ENCODE data around the gene DCLK3. TPM values are rescaled to one million over a fixed set of nuclear protein-coding genes. Genes with fewer than 3 reads are reported as not detected.

DCLK3 gene
- total and polyA plus RNA-seq, 2 donors (not counting 1 experiment from before 2014, with no cell fraction given), result not detected

- Histone ChIP-seq H3K4me1 (ENCODE audit: control insufficient read depth in 2 of 2, insufficient read depth in 2 of 2, low read length in 2 of 2) (no peaks in the 10 kb centered on the region), H3K36me3 (replicated peaks in 1 of 2; ENCODE audit: control extremely low read depth in 1 of 2, control insufficient read depth in 1 of 2, extremely low read depth in 1 of 2, insufficient read depth in 2 of 2, low read length in 1 of 2) (no peaks in the 10 kb centered on the region), H4K20me1 (ENCODE audit: control insufficient read depth, insufficient read depth, low read length, poor library complexity, severe bottlenecking) (no peaks in the 10 kb centered on the region), H2AFZ (ENCODE audit: insufficient read depth, low read depth, low read length, poor library complexity, severe bottlenecking) (no peak overlapping the region), H3K9ac (ENCODE audit: low read length) (no peak overlapping the region), H3K4me2 (replicated peaks; ENCODE audit: low read depth, low read length, poor library complexity, severe bottlenecking) (no peak overlapping the region), H3K27me3 (replicated peaks in 1 of 4; ENCODE audit: control extremely low read depth in 1 of 4, control insufficient read depth in 3 of 4, insufficient read depth in 4 of 4, low read length in 3 of 4) (no peaks in the 10 kb centered on the region), H3K79me2 (ENCODE audit: control insufficient read depth, insufficient read depth, low read length) (no peaks in the 10 kb centered on the region), H3K9me3 (ENCODE audit: control extremely low read depth in 1 of 3, control insufficient read depth in 2 of 3, insufficient read depth in 1 of 3, low read length in 2 of 3) (peaks cover 0 to 3% (median 0%) of the 10 kb centered on the region in 3 donors), H3K4me3 (ENCODE audit: control extremely low read depth in 1 of 5, extremely low read depth in 1 of 5, insufficient read depth in 1 of 5, low read depth in 2 of 5, low read length in 4 of 5) (no peak overlapping the region), H3K27ac (ENCODE audit: low read length in 2 of 2) (no peak overlapping the region)
- DNase-seq, result no peak
- intact Hi-C loops (cut with micrococcal nuclease), result no loop called here
- POLR2A ChIA-PET, result no interaction called here
- Mint-ChIP-seq H3K9me3 (ENCODE audit: insufficient read depth) (no peaks in the 10 kb centered on the region), H3K4me1 (no peaks in the 10 kb centered on the region), H3K27me3 (peaks cover 4% of the 10 kb centered on the region), H3K27ac (no peak overlapping the region), H3K4me3 (no peak overlapping the region)
- WGBS (ENCODE audit: insufficient coverage), result 36% methylated on average over 2 of the region's 2 CpGs
- TF ChIP-seq EZH2 (IDR thresholded peaks at IDR 0.05; ENCODE audit: borderline replicate concordance, insufficient read depth, low read depth, low read length, poor library complexity, severe bottlenecking), result no peak
- TF ChIP-seq CTCF (IDR thresholded peaks at IDR 0.05), result no peak
- ATAC-seq (ENCODE audit: low read depth), result no peak
- CTCF ChIA-PET, result no interaction called here
Observed at GRCh38 chr3:36710606-36711005, 53.7 kb downstream of the DCLK3 start.

- H3K9me3 ChIP-seq (ENCODE audit: control extremely low read depth in 1 of 3, control insufficient read depth in 2 of 3, insufficient read depth in 1 of 3, low read length in 2 of 3), result peaks cover 0 to 3% (median 0%) of the 10 kb centered on the region in 3 donors
- H3K4me3 ChIP-seq (ENCODE audit: control extremely low read depth in 1 of 5, extremely low read depth in 1 of 5, insufficient read depth in 1 of 5, low read depth in 2 of 5, low read length in 4 of 5), result no peak overlapping the region
- H2AFZ ChIP-seq (ENCODE audit: insufficient read depth, low read depth, low read length, poor library complexity, severe bottlenecking), result no peak overlapping the region
- no peaks in the 10 kb centered on the region for H3K4me1 ChIP-seq (ENCODE audit: control insufficient read depth in 2 of 2, insufficient read depth in 2 of 2, low read length in 2 of 2)
- no peaks in the 10 kb centered on the region for H3K36me3 ChIP-seq (replicated peaks in 1 of 2; ENCODE audit: control extremely low read depth in 1 of 2, control insufficient read depth in 1 of 2, extremely low read depth in 1 of 2, insufficient read depth in 2 of 2, low read length in 1 of 2)
- ChIA-PET CTCF (no interaction called here), POLR2A (no interaction called here)
- no peaks in the 10 kb centered on the region for H4K20me1 ChIP-seq (ENCODE audit: control insufficient read depth, insufficient read depth, low read length, poor library complexity, severe bottlenecking)
- H3K4me1 Mint-ChIP-seq, result no peaks in the 10 kb centered on the region
- no peak overlapping the region for H3K9ac ChIP-seq (ENCODE audit: low read length)
- no peak overlapping the region for H3K4me3 Mint-ChIP-seq
- ATAC-seq (ENCODE audit: low read depth), result no peak
- 73% methylated on average over 6 of the region's 6 CpGs for WGBS (ENCODE audit: insufficient coverage)
- peaks cover 4% of the 10 kb centered on the region for H3K27me3 Mint-ChIP-seq
- no peaks in the 10 kb centered on the region for H3K79me2 ChIP-seq (ENCODE audit: control insufficient read depth, insufficient read depth, low read length)
- TF ChIP-seq CTCF (IDR thresholded peaks at IDR 0.05) (no peak), EZH2 (IDR thresholded peaks at IDR 0.05; ENCODE audit: borderline replicate concordance, insufficient read depth, low read depth, low read length, poor library complexity, severe bottlenecking) (no peak)
- no peak overlapping the region for H3K27ac ChIP-seq (ENCODE audit: low read length in 2 of 2)
- intact Hi-C loops (cut with micrococcal nuclease), result no loop called here
- no peak overlapping the region for H3K27ac Mint-ChIP-seq
- H3K27me3 ChIP-seq (replicated peaks in 1 of 4; ENCODE audit: control extremely low read depth in 1 of 4, control insufficient read depth in 3 of 4, insufficient read depth in 4 of 4, low read length in 3 of 4), result no peaks in the 10 kb centered on the region
- no peaks in the 10 kb centered on the region for H3K9me3 Mint-ChIP-seq (ENCODE audit: insufficient read depth)
- no peak for DNase-seq
- H3K4me2 ChIP-seq (replicated peaks; ENCODE audit: low read depth, low read length, poor library complexity, severe bottlenecking), result no peak overlapping the region
Observed at GRCh38 chr3:36709826-36710365, 54.5 kb downstream of the DCLK3 start.

Measured in B cell (primary cell).